Smooth muscle cell (in vitro differentiated cells): Measurements from ENCODE around the gene FMO3. TPM values are rescaled to one million over a fixed set of nuclear protein-coding genes. Genes with fewer than 3 reads are reported as not detected.

ENCODE experiments used
- DNase-seq: peaks from one replicate; lab custom pipeline; 2025; ENCODE audit not compliant: unreplicated experiment; lab: John Stamatoyannopoulos, UW
- H2AFZ ChIP-seq: fragments of 200-600 bp; sonication (generic); 2 replicates; pipeline ENCODE4 v1.6.0; 2016; ENCODE audit warnings: antibody characterized with exemption, low read depth, mild to moderate bottlenecking
- H3F3A ChIP-seq: fragments of 200-600 bp; sonication (generic); 2 replicates; pipeline ENCODE4 v1.6.0; 2017; ENCODE audit warnings: antibody characterized with exemption, low read depth
- H3K27ac ChIP-seq: fragments of 200-600 bp; sonication (generic); 2 replicates; pipeline ENCODE4 v1.5.1; 2016; ENCODE audit warnings: low read depth, mild to moderate bottlenecking
- H3K27me3 ChIP-seq: fragments of 200-600 bp; sonication (generic); 2 replicates; pipeline ENCODE4 v1.6.1; 2016; ENCODE audit warnings: low read depth, mild to moderate bottlenecking
- H3K36me3 ChIP-seq: fragments of 200-600 bp; sonication (generic); 2 replicates; pipeline ENCODE4 v1.5.1; 2016; ENCODE audit warnings: low read depth
- H3K4me1 ChIP-seq: fragments of 200-600 bp; sonication (generic); 2 replicates; pipeline ENCODE4 v1.5.1; 2016; ENCODE audit warnings: low read depth
- H3K4me2 ChIP-seq: fragments of 200-600 bp; sonication (generic); 2 replicates; pipeline ENCODE4 v1.6.0; 2016; ENCODE audit warnings: mild to moderate bottlenecking
- H3K4me3 ChIP-seq: fragments of 200-600 bp; sonication (generic); 2 replicates; pipeline ENCODE4 v1.5.1; 2016; ENCODE audit warnings: mild to moderate bottlenecking
- H3K79me2 ChIP-seq: fragments of 200-600 bp; sonication (generic); 2 replicates; pipeline ENCODE4 v1.6.0; 2016; ENCODE audit warnings: low read depth, mild to moderate bottlenecking
- H3K9ac ChIP-seq: fragments of 200-600 bp; sonication (generic); 2 replicates; pipeline ENCODE4 v1.6.0; 2016; ENCODE audit warnings: low read depth
- H3K9me3 ChIP-seq: fragments of 200-600 bp; sonication (generic); replicated peaks from 2 replicates; pipeline ENCODE4 v1.5.1; 2016; ENCODE audit warnings: low read depth
- H4K20me1 ChIP-seq: fragments of 200-600 bp; sonication (generic); 2 replicates; pipeline ENCODE4 v1.6.0; 2016; ENCODE audit warnings: low read depth
- WGBS: methylation state at CpG from one replicate; pipeline ENCODE4 v1.1.7; 2016; ENCODE audit warnings: low lambda C conversion rate; 5-methylcytosine and 5-hydroxymethylcytosine counted together
- polyA plus RNA-seq: library from polyadenylated mRNA; unstranded; fragments of >200 nt; fragmentation: Nextera tagmentation; extraction: Ambion mirVana; gene quantifications from 2 replicates; pipeline ENCODE4 v1.2.1, GENCODE V29; 2016
- total RNA-seq: library from RNA; depleted of rRNA; stranded (reverse); fragments of >200 nt; gene quantifications from 2 replicates; pipeline ENCODE4 v1.2.3, GENCODE V29; 2014
- TF ChIP-seq, protein P1 (sequence below): fragments of 200-600 bp; sonication (generic); IDR thresholded peaks from 2 replicates; pipeline ENCODE4 v1.5.1; 2017; ENCODE audit warnings: borderline replicate concordance, mild to moderate bottlenecking, antibody characterized with exemption; ENCODE audit not compliant: insufficient read depth, poor library complexity, severe bottlenecking

The FMO3 gene
- total RNA-seq: not detected in 2 replicates
- 0.33 TPM in 1 of 2 replicates, not detected in the other for polyA plus RNA-seq

DNA sequence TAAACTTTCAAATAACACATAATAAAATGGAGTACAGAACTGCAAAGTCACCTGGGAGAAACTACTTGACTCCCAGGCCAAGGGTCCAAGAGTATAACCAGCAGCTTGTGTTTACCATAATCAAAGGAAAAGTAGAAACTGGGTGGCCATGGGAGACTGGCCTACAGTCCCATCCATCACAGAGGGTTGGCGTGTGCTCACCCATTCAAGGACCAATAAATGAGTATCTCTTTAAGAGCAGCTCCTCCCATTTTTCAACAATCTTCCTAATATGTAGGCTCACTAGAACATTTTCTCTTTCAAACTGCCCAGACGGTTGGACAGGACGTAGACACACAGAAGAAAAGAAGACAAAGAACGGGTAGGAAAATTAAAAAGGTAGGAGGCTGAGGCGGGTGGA is at the start of gene FMO3:
TSS of gene FMO3 (plus strand) at position 302 of the 400 bp plus-strand sequence. CDS start 1,754 bp downstream, outside the sequence.
- no peaks in the 10 kb centered on the region for H4K20me1 ChIP-seq
- H3K9me3 ChIP-seq: no peaks in the 10 kb centered on the region
- H3F3A ChIP-seq: no peaks in the 10 kb centered on the region
- H3K4me3 ChIP-seq: no peak within 1 kb of the TSS
- H3K9ac ChIP-seq: no peak within 1 kb of the TSS
- no peaks in the 10 kb centered on the region for H3K4me1 ChIP-seq
- H3K79me2 ChIP-seq: no peaks in the 10 kb centered on the region
- no peak within 1 kb of the TSS for H3K4me2 ChIP-seq
- DNase-seq: no peak
- no peaks in the 10 kb centered on the region for H3K27me3 ChIP-seq
- no peak within 1 kb of the TSS for H3K27ac ChIP-seq
- WGBS: 86% methylated on average over 5 of the region's 5 CpGs
- H3K36me3 ChIP-seq: no peaks in the 10 kb centered on the region
- TF ChIP-seq, protein P1, sequence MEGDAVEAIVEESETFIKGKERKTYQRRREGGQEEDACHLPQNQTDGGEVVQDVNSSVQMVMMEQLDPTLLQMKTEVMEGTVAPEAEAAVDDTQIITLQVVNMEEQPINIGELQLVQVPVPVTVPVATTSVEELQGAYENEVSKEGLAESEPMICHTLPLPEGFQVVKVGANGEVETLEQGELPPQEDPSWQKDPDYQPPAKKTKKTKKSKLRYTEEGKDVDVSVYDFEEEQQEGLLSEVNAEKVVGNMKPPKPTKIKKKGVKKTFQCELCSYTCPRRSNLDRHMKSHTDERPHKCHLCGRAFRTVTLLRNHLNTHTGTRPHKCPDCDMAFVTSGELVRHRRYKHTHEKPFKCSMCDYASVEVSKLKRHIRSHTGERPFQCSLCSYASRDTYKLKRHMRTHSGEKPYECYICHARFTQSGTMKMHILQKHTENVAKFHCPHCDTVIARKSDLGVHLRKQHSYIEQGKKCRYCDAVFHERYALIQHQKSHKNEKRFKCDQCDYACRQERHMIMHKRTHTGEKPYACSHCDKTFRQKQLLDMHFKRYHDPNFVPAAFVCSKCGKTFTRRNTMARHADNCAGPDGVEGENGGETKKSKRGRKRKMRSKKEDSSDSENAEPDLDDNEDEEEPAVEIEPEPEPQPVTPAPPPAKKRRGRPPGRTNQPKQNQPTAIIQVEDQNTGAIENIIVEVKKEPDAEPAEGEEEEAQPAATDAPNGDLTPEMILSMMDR: no peak
- H2AFZ ChIP-seq: no peak within 1 kb of the TSS

DNA sequence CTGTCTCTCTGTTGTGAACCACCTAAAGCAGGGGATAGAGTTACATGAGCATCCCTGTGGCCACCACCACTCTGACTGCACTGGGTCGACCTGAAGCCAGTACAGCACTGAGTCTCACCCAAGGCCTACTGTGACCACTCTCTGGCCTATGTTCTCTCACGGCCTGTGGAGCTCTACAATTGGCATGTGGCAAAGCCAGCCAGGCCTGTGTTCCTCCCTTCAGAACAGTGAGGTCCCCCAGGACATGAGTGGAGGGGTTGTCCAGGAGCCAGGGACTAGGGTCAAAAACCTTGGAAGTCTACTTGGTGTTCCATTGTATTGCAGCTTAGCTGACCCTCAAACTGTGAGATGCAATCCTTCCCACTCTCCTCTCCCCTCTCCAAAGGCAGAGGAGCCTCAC is 42.7 kb upstream of the FMO3 start:
- Histone ChIP-seq H3K4me1 (no peaks in the 10 kb centered on the region), H3K27me3 (no peaks in the 10 kb centered on the region), H3F3A (no peaks in the 10 kb centered on the region), H3K4me2 (no peak overlapping the region), H2AFZ (no peak overlapping the region), H3K9me3 (no peaks in the 10 kb centered on the region), H4K20me1 (no peaks in the 10 kb centered on the region), H3K9ac (no peak overlapping the region), H3K36me3 (peaks cover 3% of the 10 kb centered on the region), H3K79me2 (no peaks in the 10 kb centered on the region), H3K27ac (no peak overlapping the region), H3K4me3 (no peak overlapping the region)
- TF ChIP-seq, protein P1: no peak
- 87% methylated on average over 2 of the region's 2 CpGs for WGBS
- DNase-seq: no peak

- Histone ChIP-seq H3K79me2 (no peaks in the 10 kb centered on the region), H3K36me3 (no peaks in the 10 kb centered on the region), H3K4me1 (no peaks in the 10 kb centered on the region), H3K9ac (no peak overlapping the region), H3K27me3 (no peaks in the 10 kb centered on the region), H3F3A (no peaks in the 10 kb centered on the region), H3K9me3 (no peaks in the 10 kb centered on the region), H4K20me1 (no peaks in the 10 kb centered on the region), H3K4me2 (no peak overlapping the region), H3K4me3 (no peak overlapping the region), H3K27ac (no peak overlapping the region), H2AFZ (no peak overlapping the region)
- 88% methylated on average over 2 of the region's 2 CpGs for WGBS
- DNase-seq: no peak
- TF ChIP-seq, protein P1: no peak
Observed at GRCh38 chr1:171052977-171053376, 37.7 kb upstream of the FMO3 start.

DNA sequence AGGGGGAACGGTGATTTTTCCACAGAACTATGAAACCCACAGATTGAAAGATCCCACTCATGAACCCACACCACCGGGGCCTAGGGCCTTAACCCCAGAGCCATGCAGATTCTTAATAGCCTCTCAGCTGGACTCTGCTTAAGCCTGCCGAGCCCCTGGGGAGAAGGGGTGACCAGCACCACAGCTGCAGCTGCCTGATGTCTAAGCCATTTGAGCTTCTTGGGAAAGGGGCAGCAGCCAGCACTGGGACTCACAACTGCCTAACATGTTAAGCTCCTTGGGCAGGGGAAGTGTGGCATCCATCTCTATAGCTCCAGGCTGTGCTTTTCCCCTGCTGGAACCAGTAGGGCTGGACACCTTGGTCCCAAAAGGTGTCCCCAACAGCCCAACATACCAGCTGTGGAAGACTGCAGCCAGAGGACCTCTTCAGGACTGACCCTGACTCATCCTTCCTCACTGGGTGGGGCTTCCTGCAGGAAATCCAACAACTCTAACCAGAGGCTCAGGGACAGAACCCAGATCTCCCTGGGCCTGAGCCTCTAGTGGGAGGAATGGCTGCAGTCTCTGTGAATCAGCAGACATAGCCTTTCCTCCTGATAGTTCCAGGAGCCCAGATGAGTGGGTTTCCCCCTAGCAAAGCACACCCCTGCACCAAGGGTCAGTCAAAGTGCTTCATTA is 34.6 kb upstream of the FMO3 start:
- no peaks in the 10 kb centered on the region for H3F3A ChIP-seq
- H3K4me1 ChIP-seq: no peaks in the 10 kb centered on the region
- no peak overlapping the region for H3K9ac ChIP-seq
- H3K9me3 ChIP-seq: no peaks in the 10 kb centered on the region
- H3K27ac ChIP-seq: no peak overlapping the region
- no peak for DNase-seq
- no peak overlapping the region for H2AFZ ChIP-seq
- no peaks in the 10 kb centered on the region for H3K79me2 ChIP-seq
- H3K36me3 ChIP-seq: no peaks in the 10 kb centered on the region
- WGBS: 100% methylated on average over 3 of the region's 3 CpGs
- no peak overlapping the region for H3K4me3 ChIP-seq
- TF ChIP-seq, protein P1: no peak
- H3K27me3 ChIP-seq: no peaks in the 10 kb centered on the region
- H4K20me1 ChIP-seq: no peaks in the 10 kb centered on the region
- H3K4me2 ChIP-seq: no peak overlapping the region
